ENCODE results near the gene BMPR1B. TPM values are rescaled to one million over a fixed set of nuclear protein-coding genes. Genes with fewer than 3 reads are reported as not detected.

BMPR1B gene
- total and polyA plus RNA-seq, 2 of the 8 experiments (the other 6 are each of a cell fraction or from before 2014, with no cell fraction given) = 0.14 to 1.1 TPM

DNA sequence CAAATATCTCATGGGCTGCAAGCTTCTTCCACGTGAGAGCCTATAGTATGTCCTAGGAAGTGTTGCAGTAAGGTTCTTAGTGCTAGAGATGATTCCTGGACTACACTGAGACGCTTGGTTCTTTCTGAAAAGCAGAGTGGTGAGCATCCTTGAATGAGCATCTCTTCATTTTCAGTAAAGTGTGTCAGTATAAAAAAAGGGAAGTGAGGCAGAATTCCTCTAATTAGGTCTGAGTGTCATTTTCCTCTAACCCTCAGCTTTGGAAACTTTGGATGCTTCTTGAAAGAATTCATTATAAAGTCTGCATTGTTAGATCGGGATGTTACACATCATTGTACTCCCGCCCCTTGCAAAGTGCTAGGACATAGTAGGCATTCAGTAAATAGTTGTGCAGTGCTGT is 5.2 kb downstream of the BMPR1B start:
- Histone ChIP-seq H4K20me1 (replicated peaks in 1 of 2; ENCODE audit: control insufficient read depth in 1 of 2, insufficient read depth in 2 of 2, low read length in 2 of 2) (no peaks in the 10 kb centered on the region), H3K4me2 (ENCODE audit: insufficient read depth in 1 of 2, low read depth in 2 of 2, low read length in 2 of 2) (no peak overlapping the region), H3K36me3 (ENCODE audit: control insufficient read depth in 2 of 4, insufficient read depth in 4 of 4, low read length in 3 of 4) (no peaks in the 10 kb centered on the region), H2BK15ac (ENCODE audit: low read length) (no peak overlapping the region), H3K56ac (replicated peaks; ENCODE audit: insufficient read length, low read depth, low read length) (no peak overlapping the region), H2AK5ac (ENCODE audit: low read depth, low read length) (no peak overlapping the region), H3K79me1 (ENCODE audit: low read depth, low read length) (no peaks in the 10 kb centered on the region), H3K27ac (ENCODE audit: low read depth, low read length) (no peak overlapping the region), H3K4ac (replicated peaks; ENCODE audit: insufficient read length, low read depth, low read length) (no peak overlapping the region), H3K9me3 (ENCODE audit: insufficient read depth in 2 of 2, low read depth in 1 of 2, low read length in 1 of 2) (no peaks in the 10 kb centered on the region), H2AFZ (ENCODE audit: low read length) (no peak overlapping the region), H3K23me2 (ENCODE audit: low read depth, low read length) (peaks cover 12% of the 10 kb centered on the region), H3K4me1 (replicated peaks in 1 of 4; ENCODE audit: control insufficient read depth in 3 of 4, insufficient read depth in 4 of 4, low read length in 3 of 4) (no peaks in the 10 kb centered on the region), H4K5ac (ENCODE audit: insufficient read length, low read depth, low read length) (no peak overlapping the region), H2BK12ac (ENCODE audit: low read depth, low read length) (no peak overlapping the region), H3K14ac (ENCODE audit: insufficient read length) (no peak overlapping the region), H4K91ac (replicated peaks; ENCODE audit: insufficient read length, low read length) (no peak overlapping the region), H3K9ac (replicated peaks in 1 of 4; ENCODE audit: extremely low read depth in 1 of 4, low read depth in 3 of 4, low read length in 3 of 4) (no peak overlapping the region), H3K18ac (ENCODE audit: extremely low read depth, low read length) (no peak overlapping the region), H2BK120ac (replicated peaks; ENCODE audit: low read depth, low read length) (no peak overlapping the region), H3K27me3 (replicated peaks in 1 of 4; ENCODE audit: control insufficient read depth in 3 of 4, extremely low read depth in 1 of 4, insufficient read depth in 3 of 4, low read length in 3 of 4) (peaks cover 1 to 27% (median 13%) of the 10 kb centered on the region in 4 experiments), H3K79me2 (ENCODE audit: control insufficient read depth in 1 of 2, insufficient read depth in 2 of 2, low read length in 2 of 2) (no peaks in the 10 kb centered on the region), H2BK20ac (ENCODE audit: low read length) (no peak overlapping the region), H3K23ac (ENCODE audit: insufficient read length) (no peak overlapping the region), H2BK5ac (ENCODE audit: low read depth, low read length) (no peak overlapping the region), H4K8ac (ENCODE audit: extremely low read depth, insufficient read depth, low read length) (no peak overlapping the region), H3K4me3 (ENCODE audit: extremely low read depth in 1 of 4, insufficient read depth in 2 of 4, low read depth in 3 of 4, low read length in 4 of 4) (no peak overlapping the region)
- FAIRE-seq (no peak), DNase-seq (ENCODE audit: low read depth in 1 of 2, low spot score in 2 of 2) (no peak)
- POLR2A ChIA-PET (ENCODE audit: partially characterized antibody) = no interaction called here
- CTCF ChIA-PET (ENCODE audit: partially characterized antibody) = no interaction called here
- 85% methylated on average over 4 of the region's 4 CpGs; no CpG with 5 or more reads in 1 of the 2 experiments for WGBS, 2 experiments (ENCODE audit: extremely low coverage in 1 of 2, insufficient coverage in 1 of 2, insufficient read length in 1 of 2, insufficient replicate concordance in 2 of 2, low coverage in 1 of 2, low lambda C conversion rate in 2 of 2, missing lambda C conversion rate in 1 of 2)
- no peak for TF ChIP-seq POLR2A (IDR thresholded peaks at IDR 0.05; ENCODE audit: control extremely low read depth in 1 of 2, low read depth in 2 of 2, low read length in 2 of 2)
- no peak for TF ChIP-seq EP300 (IDR thresholded peaks at IDR 0.05; ENCODE audit: borderline replicate concordance in 1 of 2, low read depth in 2 of 2, low read length in 2 of 2)
- TF ChIP-seq, protein P1, sequence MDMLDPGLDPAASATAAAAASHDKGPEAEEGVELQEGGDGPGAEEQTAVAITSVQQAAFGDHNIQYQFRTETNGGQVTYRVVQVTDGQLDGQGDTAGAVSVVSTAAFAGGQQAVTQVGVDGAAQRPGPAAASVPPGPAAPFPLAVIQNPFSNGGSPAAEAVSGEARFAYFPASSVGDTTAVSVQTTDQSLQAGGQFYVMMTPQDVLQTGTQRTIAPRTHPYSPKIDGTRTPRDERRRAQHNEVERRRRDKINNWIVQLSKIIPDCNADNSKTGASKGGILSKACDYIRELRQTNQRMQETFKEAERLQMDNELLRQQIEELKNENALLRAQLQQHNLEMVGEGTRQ (IDR thresholded peaks at IDR 0.05; ENCODE audit: low read length) = no peak
- TF ChIP-seq CHD2 (IDR thresholded peaks at IDR 0.05; ENCODE audit: low read length) = no peak
- no peak for TF ChIP-seq GABPA (IDR thresholded peaks at IDR 0.05; ENCODE audit: borderline replicate concordance, insufficient read depth, low read length)
- TF ChIP-seq CBX5 (IDR thresholded peaks at IDR 0.05; ENCODE audit: low read depth, low read length) = no peak
- TF ChIP-seq PHF8 (conservative IDR thresholded peaks at IDR 0.05; ENCODE audit: low read depth, low read length) = no peak
- no peak for TF ChIP-seq POLR2AphosphoS5 (IDR thresholded peaks at IDR 0.05; ENCODE audit: low read depth, low read length)
- no peak for TF ChIP-seq CHD1 (IDR thresholded peaks at IDR 0.05; ENCODE audit: low read depth, low read length)
- no peak for TF ChIP-seq KDM1A (IDR thresholded peaks at IDR 0.05; ENCODE audit: borderline replicate concordance, low read length)
- TF ChIP-seq, protein P2, sequence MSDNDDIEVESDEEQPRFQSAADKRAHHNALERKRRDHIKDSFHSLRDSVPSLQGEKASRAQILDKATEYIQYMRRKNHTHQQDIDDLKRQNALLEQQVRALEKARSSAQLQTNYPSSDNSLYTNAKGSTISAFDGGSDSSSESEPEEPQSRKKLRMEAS (IDR thresholded peaks at IDR 0.05) = no peak
- no peak for TF ChIP-seq SIN3A (conservative IDR thresholded peaks at IDR 0.05 in 1 of 2, IDR thresholded peaks at IDR 0.05 in 1 of 2; ENCODE audit: low read depth in 1 of 2, low read length in 2 of 2)
- TF ChIP-seq TCF12 (IDR thresholded peaks at IDR 0.05; ENCODE audit: low read depth, low read length) = no peak
- no peak for TF ChIP-seq CTBP2 (IDR thresholded peaks at IDR 0.05; ENCODE audit: borderline replicate concordance, insufficient read depth, insufficient read length, low read length)

Data from H1 (cell line).